Neuronal stem cell (in vitro differentiated cells): Measurements from ENCODE around the gene CAMTA1.

Experiments
- DNase-seq: peaks from one replicate; pipeline ENCODE4 v3.0.0-alpha.2; 2013; ENCODE audit warnings: low spot score
- H2AFZ ChIP-seq: one replicate; pipeline ENCODE4 v1.6.1; 2013; ENCODE audit warnings: mild to moderate bottlenecking, low read length, inconsistent platforms
- H2AK5ac ChIP-seq: 2 replicates; pipeline ENCODE4 v1.6.1; 2013; ENCODE audit warnings: low read depth, mild to moderate bottlenecking, inconsistent platforms, low read length, moderate library complexity, mixed read lengths
- H2BK120ac ChIP-seq: 2 replicates; pipeline ENCODE4 v1.6.1; 2013; ENCODE audit warnings: low read depth, mild to moderate bottlenecking, inconsistent platforms, low read length, moderate library complexity, mixed read lengths
- H2BK12ac ChIP-seq: one replicate; pipeline ENCODE4 v1.6.1; 2013; ENCODE audit warnings: low read length, inconsistent platforms
- H2BK15ac ChIP-seq: 2 replicates; pipeline ENCODE4 v1.6.1; 2013; ENCODE audit warnings: mild to moderate bottlenecking, low read length, inconsistent platforms, mixed read lengths
- H2BK5ac ChIP-seq: one replicate; pipeline ENCODE4 v1.6.1; 2013; ENCODE audit warnings: inconsistent platforms, mild to moderate bottlenecking, low read length, moderate library complexity
- H3K14ac ChIP-seq: one replicate; pipeline ENCODE4 v1.6.1; 2013; ENCODE audit warnings: low read length, inconsistent platforms
- H3K18ac ChIP-seq: 2 replicates; pipeline ENCODE4 v1.6.1; 2013; ENCODE audit warnings: low read length, inconsistent platforms
- H3K23ac ChIP-seq: 2 replicates; pipeline ENCODE4 v1.6.1; 2013; ENCODE audit warnings: low read depth, mild to moderate bottlenecking, mixed read lengths, low read length, inconsistent platforms; ENCODE audit not compliant: poor library complexity
- H3K27ac ChIP-seq: replicated peaks from 3 replicates; pipeline ENCODE4 v1.5.1; 2013; ENCODE audit warnings: low read length, inconsistent platforms
- H3K27me3 ChIP-seq, 3 experiments: 2 replicates each; pipeline ENCODE4 v1.6.1; 2013; ENCODE audit warnings: low read length in 3 of 3, mild to moderate bottlenecking in 2 of 3, inconsistent platforms in 1 of 3, low read depth in 1 of 3, mixed read lengths in 1 of 3, moderate library complexity in 1 of 3; ENCODE audit not compliant: control insufficient read depth in 3 of 3, insufficient read depth in 3 of 3
- H3K36me3 ChIP-seq, 2 donors: replicated peaks in 1 of 2; 2 replicates each; pipeline ENCODE4 v1.6.1; 2013; ENCODE audit warnings: low read length in 2 of 2; ENCODE audit not compliant: control insufficient read depth in 2 of 2, insufficient read depth in 2 of 2
- H3K4ac ChIP-seq: 2 replicates; pipeline ENCODE4 v1.6.1; 2013; ENCODE audit warnings: inconsistent platforms, mild to moderate bottlenecking, low read length, moderate library complexity
- H3K4me1 ChIP-seq, 2 donors: 1 replicate in 1 of 2; 2 replicates in 1 of 2; pipeline ENCODE4 v1.6.1; 2013; ENCODE audit warnings: low read length in 2 of 2, low read depth in 1 of 2; ENCODE audit not compliant: control insufficient read depth in 2 of 2, insufficient read depth in 1 of 2
- H3K4me2 ChIP-seq: one replicate; pipeline ENCODE4 v1.6.1; 2013; ENCODE audit warnings: mild to moderate bottlenecking, low read length, inconsistent platforms; ENCODE audit not compliant: insufficient read depth, poor library complexity, severe bottlenecking
- H3K4me3 ChIP-seq, 2 donors: 2 replicates each; pipeline ENCODE4 v1.5.1; 2013; ENCODE audit warnings: low read length in 2 of 2, mild to moderate bottlenecking in 2 of 2, inconsistent platforms in 1 of 2, moderate library complexity in 1 of 2
- H3K79me1 ChIP-seq: one replicate; pipeline ENCODE4 v1.6.1; 2013; ENCODE audit warnings: low read depth, mild to moderate bottlenecking, inconsistent platforms, low read length, moderate library complexity
- H3K9ac ChIP-seq: one replicate; pipeline ENCODE4 v1.6.1; 2013; ENCODE audit warnings: mild to moderate bottlenecking, low read depth, low read length, inconsistent platforms; ENCODE audit not compliant: poor library complexity
- H3K9me3 ChIP-seq, 2 donors: replicated peaks in 1 of 2; 2 replicates each; pipeline versions ENCODE3 to v1.6.1; 2013; ENCODE audit warnings: low read length in 2 of 2, mild to moderate bottlenecking in 2 of 2, inconsistent platforms in 1 of 2, low read depth in 1 of 2, mixed read lengths in 1 of 2, moderate library complexity in 1 of 2; ENCODE audit not compliant: control insufficient read depth in 2 of 2, insufficient read depth in 1 of 2
- H4K8ac ChIP-seq: one replicate; pipeline ENCODE4 v1.6.1; 2013; ENCODE audit warnings: low read depth, mild to moderate bottlenecking, inconsistent platforms, low read length, moderate library complexity
- H4K91ac ChIP-seq: one replicate; pipeline ENCODE4 v1.6.1; 2013; ENCODE audit warnings: low read length, low read depth, mild to moderate bottlenecking, inconsistent platforms; ENCODE audit not compliant: poor library complexity
- WGBS, 2 donors: extraction: QIAGEN DNeasy Blood & Tissue Kit; methylation state at CpG; one replicate each; pipeline ENCODE4 v1.1.7; 2013; ENCODE audit warnings: missing lambda C conversion rate in 2 of 2, mixed read lengths in 1 of 2; ENCODE audit not compliant: insufficient read length in 2 of 2, insufficient replicate concordance in 1 of 2; ENCODE audit errors: extremely low coverage in 2 of 2; 5-methylcytosine and 5-hydroxymethylcytosine counted together

CAMTA1 gene

DNA sequence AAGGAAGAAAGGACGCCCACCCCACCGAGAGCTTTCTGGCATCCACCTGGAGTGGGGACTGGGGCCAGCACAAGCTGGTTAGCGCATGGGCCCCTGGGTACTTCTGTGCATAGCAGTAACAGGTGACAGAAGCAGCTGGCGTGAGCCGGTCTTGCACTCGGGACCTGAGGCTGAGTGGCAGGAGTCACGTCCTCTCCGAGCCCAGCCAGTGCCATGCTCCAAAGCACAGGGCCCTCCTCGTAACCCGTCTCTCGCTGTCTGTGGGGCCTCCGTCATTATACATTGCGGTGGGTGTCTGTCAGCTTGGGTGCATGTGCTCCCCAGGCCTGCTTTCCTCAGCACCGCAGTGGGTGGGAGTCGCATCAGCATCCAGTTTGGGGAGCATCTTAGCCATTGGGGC lies 898.3 kb downstream of the CAMTA1 start:
- Histone ChIP-seq H3K79me1 (no peaks in the 10 kb centered on the region), H2AFZ (no peak overlapping the region), H3K23ac (peak overlapping the region; percentile 34), H3K27me3 (peaks cover 0 to 5% (median 2%) of the 10 kb centered on the region in 3 experiments), H2AK5ac (peak overlapping the region; percentile 32), H4K8ac (no peak overlapping the region), H3K4me2 (no peak overlapping the region), H3K9ac (no peak overlapping the region), H2BK120ac (no peak overlapping the region), H3K4me1 (peaks cover 2 to 15% of the 10 kb centered on the region in 2 donors), H3K14ac (peak overlapping the region; percentile 64), H3K18ac (peak overlapping the region; percentile 32), H2BK15ac (no peak overlapping the region), H3K4ac (no peak overlapping the region), H4K91ac (no peak overlapping the region), H3K27ac (no peak overlapping the region), H3K36me3 (no peaks in the 10 kb centered on the region), H3K9me3 (no peaks in the 10 kb centered on the region), H2BK5ac (no peak overlapping the region), H3K4me3 (no peak overlapping the region), H2BK12ac (peak overlapping the region; percentile 14)
- WGBS, 2 donors: no CpG with 5 or more reads among the region's 15 CpGs
- no peak for DNase-seq

- Histone ChIP-seq H2BK5ac (no peak overlapping the region), H2AK5ac (no peak overlapping the region), H3K14ac (peak overlapping the region; percentile 75), H3K9ac (no peak overlapping the region), H3K27me3 (peaks cover 0 to 5% (median 0%) of the 10 kb centered on the region in 3 experiments), H3K79me1 (no peaks in the 10 kb centered on the region), H4K8ac (peak overlapping the region; percentile 9), H2AFZ (no peak overlapping the region), H2BK12ac (peak overlapping the region; percentile 49), H3K18ac (peak overlapping the region; percentile 53), H4K91ac (no peak overlapping the region), H3K36me3 (no peaks in the 10 kb centered on the region), H2BK15ac (no peak overlapping the region), H2BK120ac (no peak overlapping the region), H3K4ac (no peak overlapping the region), H3K9me3 (no peaks in the 10 kb centered on the region), H3K4me2 (no peak overlapping the region), H3K4me3 (no peak overlapping the region), H3K23ac (peak overlapping the region; percentile 75), H3K4me1 (peaks cover 2 to 12% of the 10 kb centered on the region in 2 donors), H3K27ac (no peak overlapping the region)
- no peak for DNase-seq
- WGBS, 2 donors: no CpG with 5 or more reads among the region's 8 CpGs
Measured at GRCh38 chr1:7684132-7684531, 898.9 kb downstream of the CAMTA1 start.

- Histone ChIP-seq H3K79me1 (no peaks in the 10 kb centered on the region), H2BK5ac (no peak overlapping the region), H3K4ac (peak overlapping the region; percentile 93), H4K8ac (peak overlapping the region; percentile 43), H3K27me3 (peaks cover 0 to 5% (median 0%) of the 10 kb centered on the region in 3 experiments), H3K9me3 (no peaks in the 10 kb centered on the region), H2BK15ac (no peak overlapping the region), H3K4me1 (peaks cover 2 to 4% of the 10 kb centered on the region in 2 donors), H3K27ac (no peak overlapping the region), H4K91ac (no peak overlapping the region), H3K23ac (no peak overlapping the region), H2BK120ac (no peak overlapping the region), H3K4me2 (no peak overlapping the region), H3K9ac (no peak overlapping the region), H2BK12ac (no peak overlapping the region), H2AFZ (no peak overlapping the region), H2AK5ac (peak overlapping the region; percentile 88), H3K14ac (peak overlapping the region; percentile 6), H3K4me3 (no peak overlapping the region), H3K18ac (peak overlapping the region; percentile 28), H3K36me3 (no peaks in the 10 kb centered on the region)
- no CpG with 5 or more reads among the region's 29 CpGs for WGBS, 2 donors
- no peak for DNase-seq
Measured at GRCh38 chr1:7684861-7685635, 899.8 kb downstream of the CAMTA1 start.

GRCh38 chr1:7686301-7686850 lies 901.1 kb downstream of the CAMTA1 start:
- no peak overlapping the region for H2BK5ac ChIP-seq
- WGBS, 2 donors: no CpG with 5 or more reads among the region's 16 CpGs
- no peaks in the 10 kb centered on the region for H3K9me3 ChIP-seq
- H2BK15ac ChIP-seq: peak overlapping the region; percentile 30
- H3K4me2 ChIP-seq: no peak overlapping the region
- no peak overlapping the region for H3K4ac ChIP-seq
- no peak overlapping the region for H3K18ac ChIP-seq
- H2AK5ac ChIP-seq: no peak overlapping the region
- no peak overlapping the region for H2BK120ac ChIP-seq
- no peak overlapping the region for H3K9ac ChIP-seq
- no peak overlapping the region for H3K27ac ChIP-seq
- H3K79me1 ChIP-seq: no peaks in the 10 kb centered on the region
- no peak overlapping the region for H4K8ac ChIP-seq
- DNase-seq: no peak
- H3K36me3 ChIP-seq: no peaks in the 10 kb centered on the region
- H3K23ac ChIP-seq: no peak overlapping the region
- peaks cover 0 to 8% (median 0%) of the 10 kb centered on the region in 3 experiments for H3K27me3 ChIP-seq
- H3K4me3 ChIP-seq: no peak overlapping the region
- no peak overlapping the region for H2BK12ac ChIP-seq
- H4K91ac ChIP-seq: no peak overlapping the region
- no peak overlapping the region for H2AFZ ChIP-seq
- no peaks in the 10 kb centered on the region for H3K4me1 ChIP-seq
- no peak overlapping the region for H3K14ac ChIP-seq
